Stimulated activated CD4-positive, alpha-beta T cell treated with anti-CD3 and anti-CD28 coated beads, TNF-alpha, amount 100 ng/mL, for 1 hour (primary cell): ENCODE data around the gene ARRB2.

Experiments used
- DNase-seq, 3 donors: peaks; one replicate each; pipeline ENCODE4 v3.0.0-alpha.2; 2020; ENCODE audit warnings: low read depth in 3 of 3, low spot score in 1 of 3

ARRB2 gene

GRCh38 chr17:4751932-4752331, 41.5 kb downstream of the ARRB2 start:
- DNase-seq = no peak

GRCh38 chr17:4753392-4753791, 43.0 kb downstream of the ARRB2 start:
- DNase-seq = no peak

- no peak for DNase-seq
These were observed 49.4 kb downstream of the ARRB2 start for GRCh38 chr17:4759776-4760236.

GRCh38 chr17:4764595-4764994, 54.2 kb downstream of the ARRB2 start:
- DNase-seq = no peak

GRCh38 chr17:4766201-4766600, 55.8 kb downstream of the ARRB2 start:
- DNase-seq = no peak

- DNase-seq = no peak
These were observed 56.3 kb downstream of the ARRB2 start for GRCh38 chr17:4766723-4767122.

GRCh38 chr17:4768298-4768697, 57.9 kb downstream of the ARRB2 start:
- no peak for DNase-seq

- no peak for DNase-seq
These were observed 59.2 kb downstream of the ARRB2 start for GRCh38 chr17:4769628-4770027.
